ENCODE data around the gene LALBA.

The LALBA gene

DNA sequence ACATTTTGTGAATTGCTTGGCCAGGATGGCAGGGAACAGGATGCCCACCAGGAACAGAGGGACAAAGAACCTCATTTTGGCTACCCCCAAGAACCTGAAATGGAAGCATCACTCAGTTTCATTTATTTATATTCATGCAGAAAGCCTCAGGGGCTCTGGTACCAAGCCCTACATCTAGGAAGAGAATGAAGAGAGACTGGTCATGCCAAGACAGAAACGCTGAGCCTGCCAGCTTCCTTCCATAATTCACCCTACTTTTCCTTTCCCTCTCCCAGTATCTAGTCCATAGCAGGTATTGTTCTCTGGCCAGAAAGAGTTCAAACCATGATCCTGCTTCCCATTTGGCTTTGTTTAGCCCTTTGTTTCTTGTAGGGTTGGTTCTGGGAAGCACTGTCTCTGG lies at the start of gene LALBA:
Gene LALBA (minus strand): TSS at position 101 of the 400 bp plus-strand sequence. CDS start 26 bp downstream, at position 75.
- Histone ChIP-seq H3K36me3 (no peaks in the 10 kb centered on the region), H3K9me3 (ENCODE audit: severe bottlenecking) (no peaks in the 10 kb centered on the region), H3K27ac (no peak within 1 kb of the TSS), H3K4me3 (ENCODE audit: low read depth, low read length) (no peak within 1 kb of the TSS), H3K27me3 (ENCODE audit: insufficient read depth, low read depth, severe bottlenecking) (peaks cover 40% of the 10 kb centered on the region)
- TF ChIP-seq, protein P1, sequence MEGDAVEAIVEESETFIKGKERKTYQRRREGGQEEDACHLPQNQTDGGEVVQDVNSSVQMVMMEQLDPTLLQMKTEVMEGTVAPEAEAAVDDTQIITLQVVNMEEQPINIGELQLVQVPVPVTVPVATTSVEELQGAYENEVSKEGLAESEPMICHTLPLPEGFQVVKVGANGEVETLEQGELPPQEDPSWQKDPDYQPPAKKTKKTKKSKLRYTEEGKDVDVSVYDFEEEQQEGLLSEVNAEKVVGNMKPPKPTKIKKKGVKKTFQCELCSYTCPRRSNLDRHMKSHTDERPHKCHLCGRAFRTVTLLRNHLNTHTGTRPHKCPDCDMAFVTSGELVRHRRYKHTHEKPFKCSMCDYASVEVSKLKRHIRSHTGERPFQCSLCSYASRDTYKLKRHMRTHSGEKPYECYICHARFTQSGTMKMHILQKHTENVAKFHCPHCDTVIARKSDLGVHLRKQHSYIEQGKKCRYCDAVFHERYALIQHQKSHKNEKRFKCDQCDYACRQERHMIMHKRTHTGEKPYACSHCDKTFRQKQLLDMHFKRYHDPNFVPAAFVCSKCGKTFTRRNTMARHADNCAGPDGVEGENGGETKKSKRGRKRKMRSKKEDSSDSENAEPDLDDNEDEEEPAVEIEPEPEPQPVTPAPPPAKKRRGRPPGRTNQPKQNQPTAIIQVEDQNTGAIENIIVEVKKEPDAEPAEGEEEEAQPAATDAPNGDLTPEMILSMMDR (IDR thresholded peaks at IDR 0.05; ENCODE audit: low read depth, low read length) = no peak
- DNase-seq = no peak

DNA sequence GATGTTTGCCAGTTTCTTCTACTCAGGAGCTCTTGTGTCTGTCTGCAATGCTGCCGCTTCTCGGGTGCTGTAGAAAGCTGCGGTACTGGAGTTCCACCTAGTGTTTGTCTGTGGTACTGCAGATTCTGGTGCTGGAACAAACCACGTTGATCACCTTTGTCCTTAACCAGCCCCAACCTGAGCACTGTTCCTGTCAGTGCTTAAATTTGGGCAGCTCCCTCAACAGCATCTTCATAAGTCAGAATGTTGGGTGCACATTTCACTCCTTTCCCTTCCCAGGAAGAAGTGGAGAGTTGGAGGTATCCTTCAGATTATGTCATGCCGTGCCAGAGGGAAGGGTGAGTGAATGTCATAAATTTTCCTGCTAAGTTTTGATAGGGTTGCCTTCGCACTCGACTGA lies 48.7 kb upstream of the LALBA start:
- TF ChIP-seq, protein P1 (IDR thresholded peaks at IDR 0.05; ENCODE audit: low read depth, low read length) = peak; percentile 96
- Histone ChIP-seq H3K4me3 (ENCODE audit: low read depth, low read length) (no peak overlapping the region), H3K9me3 (ENCODE audit: severe bottlenecking) (peaks cover 3% of the 10 kb centered on the region), H3K27ac (no peak overlapping the region), H3K27me3 (ENCODE audit: insufficient read depth, low read depth, severe bottlenecking) (peaks cover 3% of the 10 kb centered on the region), H3K36me3 (no peaks in the 10 kb centered on the region)
- DNase-seq = peak; percentile 68

DNA sequence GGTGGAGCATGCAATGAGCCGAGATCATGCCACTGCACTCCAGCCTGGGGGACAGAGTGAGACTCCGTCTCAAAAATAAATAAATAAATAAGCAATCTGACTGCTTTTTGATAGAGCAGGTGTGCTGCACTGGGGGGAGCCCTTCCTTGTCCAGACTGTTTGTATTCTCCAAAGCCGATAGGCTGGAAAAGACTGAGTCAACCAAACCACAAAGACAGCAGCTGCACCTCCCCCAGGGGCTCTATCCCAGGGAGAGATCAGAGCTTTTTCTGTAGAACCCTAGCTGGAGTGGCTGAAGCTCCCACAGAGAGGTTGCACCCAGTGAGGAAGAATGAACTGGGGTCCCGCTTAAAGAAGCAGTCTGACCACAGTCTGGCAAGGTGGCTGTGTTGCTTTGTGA lies 45.8 kb upstream of the LALBA start:
- Histone ChIP-seq H3K27me3 (ENCODE audit: insufficient read depth, low read depth, severe bottlenecking) (peaks cover 3% of the 10 kb centered on the region), H3K9me3 (ENCODE audit: severe bottlenecking) (no peaks in the 10 kb centered on the region), H3K27ac (no peak overlapping the region), H3K4me3 (ENCODE audit: low read depth, low read length) (no peak overlapping the region), H3K36me3 (no peaks in the 10 kb centered on the region)
- TF ChIP-seq, protein P1 (IDR thresholded peaks at IDR 0.05; ENCODE audit: low read depth, low read length) = no peak
- no peak for DNase-seq

DNA sequence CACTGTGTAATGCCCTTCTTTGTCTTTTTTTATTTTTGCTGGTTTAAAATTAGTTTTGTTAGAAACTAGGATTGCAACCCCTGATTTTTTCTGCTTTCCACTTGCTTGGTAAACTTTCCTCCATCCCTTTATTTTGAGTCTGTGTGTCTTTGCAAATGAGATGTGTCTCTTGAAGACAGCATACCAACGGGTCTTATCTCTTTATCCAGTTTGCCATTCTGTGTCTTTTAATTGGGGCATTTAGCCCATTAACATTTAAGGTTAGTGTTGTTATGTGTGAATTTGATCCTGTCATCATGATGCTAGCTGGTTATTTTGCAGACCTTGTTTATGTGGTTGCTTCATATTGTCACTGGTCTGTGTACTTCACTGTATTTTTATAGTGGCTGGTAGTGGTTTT lies 43.5 kb upstream of the LALBA start:
- TF ChIP-seq, protein P1 (IDR thresholded peaks at IDR 0.05; ENCODE audit: low read depth, low read length) = no peak
- H3K27me3 ChIP-seq (ENCODE audit: insufficient read depth, low read depth, severe bottlenecking) = peaks cover 3% of the 10 kb centered on the region
- no peaks in the 10 kb centered on the region for H3K36me3 ChIP-seq
- no peaks in the 10 kb centered on the region for H3K9me3 ChIP-seq (ENCODE audit: severe bottlenecking)
- DNase-seq = no peak
- H3K27ac ChIP-seq = no peak overlapping the region
- no peak overlapping the region for H3K4me3 ChIP-seq (ENCODE audit: low read depth, low read length)

GRCh38 chr12:48602192-48602989 lies 32.5 kb upstream of the LALBA start:
- TF ChIP-seq, protein P1 (IDR thresholded peaks at IDR 0.05; ENCODE audit: low read depth, low read length) = no peak
- peaks cover 3% of the 10 kb centered on the region for H3K27me3 ChIP-seq (ENCODE audit: insufficient read depth, low read depth, severe bottlenecking)
- no peak overlapping the region for H3K27ac ChIP-seq
- no peak overlapping the region for H3K4me3 ChIP-seq (ENCODE audit: low read depth, low read length)
- DNase-seq = no peak
- peaks cover 9% of the 10 kb centered on the region for H3K9me3 ChIP-seq (ENCODE audit: severe bottlenecking)
- no peaks in the 10 kb centered on the region for H3K36me3 ChIP-seq

Measured in WERI-Rb-1 (cell line).